Stimulated activated CD8-positive, alpha-beta memory T cell treated with anti-CD3 and anti-CD28 coated beads, Interleukin-15, amount 100 ng/mL, for 24 hours (primary cell): ENCODE results near the gene EEF1G.
"Not testable (repeated sequence)": the region's sequence is repeated elsewhere in the genome, so short reads cannot be mapped to it uniquely, and the experiment has no call there.

Source experiments
- DNase-seq: peaks from one replicate; pipeline ENCODE4 v3.0.0-alpha.2; 2020; ENCODE audit warnings: low read depth

Gene EEF1G

GRCh38 chr11:62554387-62555167 is 19.1 kb downstream of the EEF1G start:
- DNase-seq, result no peak

GRCh38 chr11:62553839-62554361 is 19.8 kb downstream of the EEF1G start:
- DNase-seq, result no peak

- DNase-seq, result no peak
Measured at GRCh38 chr11:62553080-62553838, 20.4 kb downstream of the EEF1G start.

GRCh38 chr11:62552485-62553079 is 21.1 kb downstream of the EEF1G start:
- no peak for DNase-seq

GRCh38 chr11:62550478-62550877 is 23.2 kb downstream of the EEF1G start:
- not testable (repeated sequence) for DNase-seq

- DNase-seq, result no peak
Measured at GRCh38 chr11:62548545-62549335, 25.0 kb downstream of the EEF1G start.

GRCh38 chr11:62547691-62548281 is 25.9 kb downstream of the EEF1G start:
- no peak for DNase-seq

GRCh38 chr11:62546929-62547625 is 26.6 kb downstream of the EEF1G start:
- no peak for DNase-seq

- no peak for DNase-seq
Measured at GRCh38 chr11:62546244-62546928, 27.3 kb downstream of the EEF1G start, which contains the start of gene AHNAK. Gene AHNAK (minus strand): TSS chr11:62546806. CDS start chr11:62536098, 10,708 bp downstream.

- DNase-seq, result no peak
Measured at GRCh38 chr11:62545437-62546243, 28.1 kb downstream of the EEF1G start.

GRCh38 chr11:62544581-62545436 is 28.9 kb downstream of the EEF1G start:
- DNase-seq, result no peak

GRCh38 chr11:62543680-62544444 is 29.8 kb downstream of the EEF1G start:
- no peak for DNase-seq

GRCh38 chr11:62542750-62543567 is 30.7 kb downstream of the EEF1G start:
- no peak for DNase-seq

GRCh38 chr11:62542111-62542745 is 31.5 kb downstream of the EEF1G start:
- no peak for DNase-seq

GRCh38 chr11:62540804-62541701 is 32.6 kb downstream of the EEF1G start:
- no peak for DNase-seq
